DMS 273 (cell line): ENCODE data around the gene COPB2.
"Not testable (repeated sequence)": the region's sequence is repeated elsewhere in the genome, so short reads cannot be mapped to it uniquely, and the experiment has no call there.

Experiments used
- DNase-seq: peaks from one replicate; lab custom pipeline; 2025; ENCODE audit not compliant: unreplicated experiment; lab: John Stamatoyannopoulos, UW

The COPB2 gene

GRCh38 chr3:139380575-139380974, 8.9 kb downstream of the COPB2 start:
- DNase-seq: no peak

DNA sequence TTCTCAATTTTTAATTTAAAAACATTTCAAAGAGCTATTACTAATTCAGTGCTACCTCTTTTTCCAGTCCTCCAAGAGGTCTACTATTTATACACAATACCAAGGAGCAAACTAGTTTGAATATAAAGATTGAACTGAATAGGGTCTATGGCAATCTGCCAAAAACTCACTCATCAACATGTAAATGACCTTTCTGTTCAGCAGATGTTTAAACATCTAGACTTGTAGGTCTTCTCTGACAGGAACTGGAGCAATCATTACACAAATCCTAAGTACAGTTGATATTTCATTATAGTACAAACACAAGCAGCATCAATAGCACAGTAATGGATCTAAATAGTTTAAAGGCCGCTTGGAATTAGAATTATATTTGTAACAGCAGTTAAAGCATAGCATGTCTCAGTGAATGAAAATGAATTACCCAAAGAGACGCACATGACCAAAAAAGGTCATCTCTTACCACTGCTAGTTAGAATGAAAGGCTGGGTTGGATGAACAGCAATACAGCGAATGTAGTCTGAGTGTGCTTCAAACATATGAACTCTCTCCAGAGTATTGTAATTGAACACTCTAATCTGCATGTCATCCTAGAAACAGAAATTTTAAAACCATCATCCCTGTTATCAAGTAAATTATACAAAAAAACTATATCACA, 10.7 kb downstream of the COPB2 start:
- peak; percentile 75 for DNase-seq

- no peak for DNase-seq
Observed at GRCh38 chr3:139377378-139377777, 12.1 kb downstream of the COPB2 start.

DNA sequence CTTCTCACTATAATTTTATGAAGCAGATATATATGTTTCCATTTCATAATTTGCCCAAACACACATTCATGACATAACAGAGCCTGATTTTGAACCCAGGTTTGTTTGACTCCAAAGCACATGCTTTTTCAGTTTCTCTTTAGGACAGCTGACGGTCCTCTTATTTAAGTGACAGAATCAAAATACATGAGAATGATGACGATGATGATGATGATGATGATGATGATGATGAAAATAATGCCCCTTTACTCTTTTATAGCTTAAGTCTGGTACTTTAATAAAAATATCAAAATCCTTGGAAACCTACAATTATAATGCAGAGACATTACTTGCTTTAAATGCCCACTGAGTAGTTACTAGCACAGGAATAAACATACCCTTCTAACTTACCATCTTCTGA, 15.3 kb downstream of the COPB2 start:
- DNase-seq: no peak

DNA sequence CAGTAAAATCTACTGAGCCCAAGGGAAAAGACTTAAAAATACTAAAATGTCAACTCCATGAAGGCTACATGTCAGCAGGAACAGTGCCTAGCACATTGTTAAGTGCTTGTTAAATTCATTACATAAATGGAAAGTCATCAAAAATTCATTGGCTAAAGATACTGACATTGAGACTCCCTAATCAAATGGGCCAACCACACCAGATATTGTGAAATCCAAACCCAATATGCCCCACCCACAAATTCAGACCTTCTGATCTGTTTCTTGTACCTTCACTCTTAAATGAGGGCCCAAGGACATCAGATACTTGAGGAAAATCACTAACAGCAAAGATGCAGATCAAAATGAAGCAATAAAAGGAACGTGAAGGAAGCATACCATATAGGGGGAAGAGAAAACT, 24.9 kb downstream of the COPB2 start:
- no peak for DNase-seq

GRCh38 chr3:139361276-139361675, 28.2 kb downstream of the COPB2 start:
- DNase-seq: no peak

DNA sequence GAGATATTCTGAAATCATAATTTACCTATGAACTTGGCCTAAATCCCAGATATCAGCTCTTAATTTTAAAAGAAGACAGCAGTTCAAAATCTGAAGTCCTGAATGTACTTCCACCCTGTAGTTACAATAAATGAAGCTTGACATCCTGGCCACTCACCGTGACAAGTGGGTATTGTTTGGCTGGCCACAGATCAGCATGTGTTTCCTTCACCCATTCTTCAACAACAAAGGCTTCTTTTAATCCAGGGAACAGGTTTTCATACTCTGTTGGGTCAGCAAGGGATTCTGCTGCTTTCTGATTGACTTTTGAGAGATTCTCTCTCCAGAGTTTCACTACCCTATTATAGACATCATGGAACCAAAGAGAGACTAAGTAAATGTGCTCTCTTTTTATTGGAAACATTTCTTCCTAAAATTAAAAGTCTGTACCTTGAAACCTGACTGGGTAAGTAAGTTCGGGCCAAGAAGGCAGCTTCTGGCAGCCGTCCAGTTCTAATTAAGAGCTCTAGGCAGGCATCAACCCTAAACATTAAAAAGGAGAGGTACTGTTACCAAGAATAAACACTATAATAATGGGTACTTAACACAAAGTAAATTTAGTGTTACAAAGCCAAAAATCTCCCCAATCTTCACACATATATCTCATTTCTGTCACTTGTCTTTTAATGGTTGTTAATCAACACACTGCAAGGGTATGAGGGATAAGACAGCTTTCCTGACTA, 30.4 kb downstream of the COPB2 start:
- DNase-seq: peak; percentile 42

GRCh38 chr3:139357899-139358298, 31.5 kb downstream of the COPB2 start:
- no peak for DNase-seq

DNA sequence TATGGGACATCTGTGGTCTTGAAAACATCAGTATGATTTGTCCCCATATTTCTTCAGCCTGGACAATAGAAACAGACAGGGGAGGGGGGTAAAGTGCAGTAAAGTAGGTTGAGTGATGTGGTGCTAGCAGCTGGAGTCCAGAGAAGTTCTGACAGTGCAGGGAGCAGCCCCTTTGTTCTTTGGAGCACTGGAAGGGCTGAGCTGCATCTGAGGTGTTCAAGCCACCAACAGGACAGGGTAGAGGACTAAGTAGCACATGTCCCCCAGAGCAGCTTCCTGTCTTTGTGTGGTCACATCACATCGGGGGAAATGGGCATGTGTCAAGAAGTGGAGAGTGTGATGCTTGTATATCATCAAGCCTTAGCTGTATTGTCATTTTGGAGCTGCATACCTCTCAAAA, 33.6 kb downstream of the COPB2 start:
- peak; percentile 14 for DNase-seq

DNA sequence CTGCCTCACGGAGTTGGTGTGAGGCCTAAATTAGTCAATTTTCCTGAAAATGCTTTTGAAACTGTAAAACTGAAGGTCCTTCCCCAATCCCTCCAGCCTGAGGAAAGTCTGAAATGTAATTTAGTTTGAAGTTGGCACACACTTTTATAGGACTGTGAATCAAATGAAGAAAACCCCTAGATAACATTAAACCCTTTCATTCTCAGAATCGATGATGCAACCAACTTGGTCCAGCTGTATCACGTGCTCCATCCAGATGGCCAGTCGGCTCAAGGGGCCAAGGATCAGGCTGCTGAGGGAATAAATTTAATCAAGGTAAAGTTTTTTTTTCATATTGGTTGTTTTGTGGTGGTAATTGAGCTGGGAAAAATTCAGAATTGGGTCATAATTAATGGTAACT, 34.0 kb downstream of the COPB2 start:
- peak; percentile 36 for DNase-seq

DNA sequence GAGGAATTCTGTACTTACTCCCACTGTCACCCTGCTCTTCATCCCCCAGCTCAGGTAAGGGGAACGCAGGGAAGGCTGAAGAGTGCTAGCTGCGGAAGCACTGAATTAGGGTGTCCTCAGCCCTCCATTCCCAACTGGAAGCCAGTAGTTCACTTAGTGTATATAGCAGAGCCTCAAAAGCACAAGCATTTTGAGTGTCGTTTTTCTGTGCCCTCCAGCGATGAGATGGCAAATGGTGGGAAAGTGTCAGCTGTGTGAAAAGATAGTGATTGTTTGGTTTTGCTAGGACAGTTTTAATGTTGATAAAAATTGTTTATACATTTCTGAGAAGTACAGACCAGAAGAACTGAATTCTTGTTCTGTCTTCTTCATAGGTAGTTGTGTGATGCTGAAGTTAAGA, 34.8 kb downstream of the COPB2 start:
- DNase-seq: no peak

DNA sequence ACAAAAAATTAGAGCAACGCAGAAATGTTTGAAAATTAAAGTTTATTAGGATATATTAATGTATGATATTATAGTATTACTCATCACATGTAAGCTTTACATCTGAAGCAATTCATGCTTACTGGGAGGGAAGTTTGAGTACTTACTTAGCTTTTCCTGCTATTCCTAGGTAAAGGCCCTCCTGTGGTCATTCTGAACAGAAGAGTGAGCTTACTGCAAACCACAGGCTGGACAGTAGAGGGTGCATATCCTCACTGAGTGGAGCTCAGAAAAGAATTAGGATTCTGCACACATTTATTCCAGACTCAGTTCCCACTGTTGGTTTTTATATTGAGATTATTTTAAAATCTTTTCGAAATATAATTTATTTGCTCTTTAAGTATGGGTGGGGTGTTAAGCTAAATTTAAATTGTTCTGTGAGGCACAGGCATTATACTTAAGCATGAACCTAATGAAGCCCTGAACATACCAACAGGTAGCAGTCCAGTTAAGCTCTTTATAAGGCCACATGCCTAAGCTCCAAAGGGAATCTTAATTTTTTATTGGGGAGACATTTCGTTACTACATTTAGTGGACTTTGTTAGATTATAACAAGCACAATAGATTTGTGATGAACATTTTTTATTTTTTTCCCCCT, 35.4 kb downstream of the COPB2 start:
- peak; percentile 85 for DNase-seq

DNA sequence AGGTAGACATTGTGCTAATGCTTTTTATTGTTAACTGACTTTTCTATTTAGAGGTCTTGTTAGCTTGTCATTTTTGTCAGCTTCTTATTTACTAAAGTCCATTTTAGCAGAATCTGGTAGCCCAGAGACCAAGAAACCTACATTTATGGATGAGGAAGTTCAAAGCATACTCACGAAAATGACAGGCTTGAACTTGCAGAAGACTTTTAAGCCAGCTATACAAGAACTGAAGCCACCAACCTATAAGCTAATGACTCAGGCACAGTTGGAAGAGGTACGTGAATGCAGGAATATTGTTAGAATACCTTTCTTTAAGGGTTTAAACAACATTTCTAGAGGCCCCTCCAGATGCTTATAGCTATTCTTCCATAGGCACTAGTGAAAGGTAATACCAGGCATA, 42.7 kb downstream of the COPB2 start:
- no peak for DNase-seq

GRCh38 chr3:139343895-139344856, 45.3 kb downstream of the COPB2 start, which contains the start of gene MRPS22:
Gene MRPS22, plus strand, starts transcription at chr3:139344020. Its CDS starts 7 bp downstream, at chr3:139344027.
- DNase-seq: peak; percentile 97

GRCh38 chr3:139342054-139342453, 47.4 kb downstream of the COPB2 start:
- no peak for DNase-seq

DNA sequence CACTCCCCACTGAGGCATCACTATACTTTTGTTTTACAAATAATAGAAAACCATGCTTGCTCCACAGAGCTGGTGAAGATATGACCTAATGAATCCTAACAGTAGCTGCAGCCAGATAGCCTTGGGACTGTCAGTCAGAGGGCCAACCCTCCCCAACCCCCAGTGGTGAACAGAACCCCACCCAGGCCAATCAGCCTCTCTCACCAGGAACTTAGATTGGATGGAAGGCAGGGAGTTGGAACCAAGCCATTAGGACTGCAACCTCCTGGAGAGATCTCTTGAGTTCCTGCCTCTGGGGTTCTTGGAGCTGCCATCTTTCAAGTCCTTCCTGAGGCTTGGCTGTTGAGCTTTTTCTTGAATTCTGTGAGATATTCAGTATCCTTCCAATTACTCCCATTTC, 48.7 kb downstream of the COPB2 start:
- DNase-seq: no peak

DNA sequence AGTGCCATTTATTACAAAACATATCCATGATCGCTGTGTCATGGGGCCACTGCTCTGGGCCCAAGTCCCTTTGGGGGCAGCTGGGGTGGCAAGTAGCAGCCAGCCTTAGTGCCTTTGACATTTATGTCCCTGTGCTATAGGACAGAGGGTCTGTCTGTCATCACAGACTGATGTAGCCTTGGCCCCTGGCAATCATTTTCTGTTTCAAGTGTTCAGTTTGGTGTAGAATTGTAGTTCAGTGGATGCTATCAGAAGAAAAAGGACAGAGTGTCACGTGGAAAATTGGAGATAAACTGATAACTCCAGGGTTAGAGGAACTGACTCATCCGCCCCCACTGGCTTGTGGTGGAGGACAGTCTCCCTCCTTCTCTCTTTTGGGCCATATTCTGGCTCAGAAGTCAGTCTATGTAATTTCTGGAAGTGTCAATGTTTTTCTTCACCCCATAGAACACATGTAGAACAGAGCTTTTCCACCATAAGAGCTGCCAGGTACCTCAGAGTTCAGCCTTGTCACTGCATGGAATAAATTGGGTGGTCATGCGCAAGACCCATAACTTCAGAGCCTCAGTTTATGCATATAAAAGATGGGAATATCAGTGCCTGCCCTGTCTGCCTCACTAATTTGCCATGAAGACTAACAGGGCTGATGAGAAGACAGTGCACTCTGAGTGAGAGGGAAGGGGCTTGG, 50.1 kb downstream of the COPB2 start:
- DNase-seq: no peak

GRCh38 chr3:139338405-139338804, 51.0 kb downstream of the COPB2 start:
- DNase-seq: no peak

DNA sequence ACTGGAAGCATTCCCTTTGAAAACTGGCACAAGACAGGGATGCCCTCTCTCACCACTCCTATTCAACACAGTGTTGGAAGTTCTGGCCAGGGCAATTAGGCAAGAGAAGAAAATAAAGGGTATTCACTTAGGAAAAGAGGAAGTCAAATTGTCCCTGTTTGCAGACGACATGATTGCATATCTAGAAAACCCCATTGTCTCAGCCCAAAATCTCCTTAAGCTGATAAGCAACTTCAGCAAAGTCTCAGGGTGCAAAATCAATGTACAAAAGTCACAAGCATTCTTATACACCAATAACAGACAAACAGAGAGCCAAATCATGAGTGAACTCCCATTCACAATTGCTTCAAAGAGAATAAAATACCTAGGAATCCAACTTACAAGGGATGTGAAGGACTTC, 54.8 kb downstream of the COPB2 start:
- not testable (repeated sequence) for DNase-seq

DNA sequence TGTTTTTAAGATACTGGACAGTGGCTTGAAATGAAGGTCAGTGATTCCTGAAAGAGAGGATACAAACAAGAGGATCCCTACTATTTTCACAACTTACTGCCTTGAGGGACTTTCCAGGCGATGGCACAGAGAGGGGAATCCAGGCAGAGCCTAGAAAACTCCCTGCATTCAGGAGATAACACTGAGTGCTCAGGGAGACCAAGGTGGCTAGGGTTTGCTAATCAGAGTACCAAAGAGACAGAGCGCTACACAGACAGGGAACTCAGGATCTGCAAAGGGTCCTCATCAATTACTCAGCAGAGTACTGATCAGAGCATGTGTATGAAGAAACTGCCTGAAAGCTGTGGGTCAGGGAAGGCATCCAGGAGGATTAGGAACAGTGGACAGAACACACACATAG, 57.4 kb downstream of the COPB2 start:
- no peak for DNase-seq
